GM12878 (cell line): ENCODE results near the gene PARD6B. TPM values are rescaled to one million over a fixed set of nuclear protein-coding genes. Genes with fewer than 3 reads are reported as not detected.
A peak's percentile ranks its signal among the peaks of the same experiment; 100 is the strongest.

Experiments
- ATAC-seq: fragments of 200-7000 bp; cut with Tn5 transposase; 3 replicates; pipeline ENCODE4 v1.9.1; 2020; ENCODE audit warnings: mild to moderate bottlenecking, moderate library complexity
- BruUV-seq: library from RNA; stranded (reverse); fragments of 400-500 nt; replicated peaks from 2 replicates; lab custom pipeline; 2021; lab: Mats Ljungman, UMichigan
- CTCF ChIA-PET: fragments of 300-600 bp; sonication (Branson Sonifier 250); formaldehyde crosslinking; extraction: SDS; loops from one replicate; lab custom pipeline; 2021; ENCODE audit warnings: inconsistent platforms; lab: Yijun Ruan, JAX
- POLR2A ChIA-PET: fragments of 350-600 bp; formaldehyde crosslinking; extraction: SDS; loops from one replicate; lab custom pipeline; 2021; ENCODE audit warnings: inconsistent platforms; lab: Charles Lee
- RAD21 ChIA-PET: fragments of 300-600 bp; sonication (Branson Sonifier 250); formaldehyde crosslinking; loops from one replicate; lab custom pipeline; 2023; ENCODE audit warnings: antibody characterized with exemption; ENCODE audit not compliant: unreplicated experiment; lab: Charles Lee
- SMC1A ChIA-PET: fragments of 300-600 bp; sonication (Branson Sonifier 250); formaldehyde crosslinking; loops from one replicate; lab custom pipeline; 2023; ENCODE audit not compliant: unreplicated experiment, uncharacterized antibody; lab: Charles Lee
- DNase-seq: peaks from one replicate; pipeline ENCODE4 v3.0.0-alpha.2; 2011; ENCODE audit warnings: low read depth, low spot score
- FAIRE-seq: peaks from 3 replicates; lab custom pipeline; 2011; peaks lifted over from hg19 to GRCh38; lab: Jason Lieb, UNC
- H2AFZ ChIP-seq: 2 replicates; pipeline ENCODE4 v1.6.0; 2011; ENCODE audit warnings: low read depth, low read length, control low read depth; ENCODE audit not compliant: control insufficient read depth
- H3K27ac ChIP-seq: 2 replicates; pipeline ENCODE4 v1.5.1; 2011; ENCODE audit warnings: control low read depth; ENCODE audit not compliant: control insufficient read depth, insufficient read depth
- H3K27me3 ChIP-seq, 2 experiments: replicated peaks in 1 of 2; 2 replicates each; pipeline versions ENCODE4 v1.6.0 to v1.6.1; 2011; ENCODE audit warnings: low read length in 1 of 2; ENCODE audit not compliant: control insufficient read depth in 2 of 2, insufficient read depth in 2 of 2
- H3K36me3 ChIP-seq, 2 experiments: 2 replicates each; pipeline ENCODE4 v1.5.1; 2011; ENCODE audit warnings: low read length in 1 of 2; ENCODE audit not compliant: control insufficient read depth in 2 of 2, insufficient read depth in 2 of 2
- H3K4me1 ChIP-seq: 2 replicates; pipeline ENCODE4 v1.6.1; 2011; ENCODE audit warnings: mild to moderate bottlenecking, low read length, moderate library complexity, mixed read lengths; ENCODE audit not compliant: control insufficient read depth, insufficient read depth
- H3K4me2 ChIP-seq: 2 replicates; pipeline ENCODE4 v1.6.0; 2011; ENCODE audit warnings: control low read depth; ENCODE audit not compliant: control insufficient read depth, insufficient read depth
- H3K4me3 ChIP-seq: fragments of 200-600 bp; sonication (generic); 2 replicates; pipeline ENCODE4 v1.5.1; 2016
- H3K79me2 ChIP-seq: 2 replicates; pipeline ENCODE4 v1.6.0; 2011; ENCODE audit warnings: low read length; ENCODE audit not compliant: control insufficient read depth, insufficient read depth
- H3K9ac ChIP-seq: 2 replicates; pipeline ENCODE4 v1.8.0; 2011; ENCODE audit warnings: low read length, control low read depth, mixed read lengths; ENCODE audit not compliant: control insufficient read depth, insufficient read depth
- H3K9me3 ChIP-seq: replicated peaks from 3 replicates; pipeline ENCODE4 v1.5.1; 2011; ENCODE audit warnings: mild to moderate bottlenecking, low read length; ENCODE audit not compliant: control insufficient read depth, insufficient read depth
- H4K20me1 ChIP-seq: 2 replicates; pipeline ENCODE4 v1.6.0; 2011; ENCODE audit not compliant: control insufficient read depth, insufficient read depth
- BHLHE40 ChIP-seq, 2 experiments: fragments of 450-650 bp in 1 of 2; IDR thresholded peaks; 2 replicates each; pipeline ENCODE4 v1.6.1; 2011 to 2017; ENCODE audit warnings: low read depth in 2 of 2, borderline replicate concordance in 1 of 2, improper control_type of control experiment in 1 of 2, low read length in 1 of 2, mild to moderate bottlenecking in 1 of 2
- BRCA1 ChIP-seq: IDR thresholded peaks from 2 replicates; pipeline ENCODE4 v1.6.1; 2011; ENCODE audit warnings: low read depth, low read length, improper control_type of control experiment
- ETV6 ChIP-seq, 2 experiments: fragments of 450-650 bp in 1 of 2; IDR thresholded peaks in 1 of 2; conservative IDR thresholded peaks in 1 of 2; 2 replicates each; pipeline ENCODE4 v1.6.1; 2014; ENCODE audit warnings: antibody characterized with exemption in 1 of 2, borderline replicate concordance in 1 of 2, low read depth in 1 of 2, mild to moderate bottlenecking in 1 of 2, moderate library complexity in 1 of 2
- HDGF ChIP-seq: fragments of 450-650 bp; IDR thresholded peaks from 2 replicates; pipeline ENCODE4 v1.6.1; 2016; ENCODE audit warnings: antibody characterized with exemption
- NFXL1 ChIP-seq: fragments of 450-650 bp; IDR thresholded peaks from 2 replicates; pipeline ENCODE4 v1.6.1; 2017; ENCODE audit warnings: antibody characterized with exemption, mild to moderate bottlenecking, borderline replicate concordance
- WGBS: methylation state at CpG from one replicate; pipeline ENCODE4 v1.1.6; 2016; ENCODE audit warnings: low lambda C conversion rate; ENCODE audit not compliant: insufficient replicate concordance, insufficient coverage; ENCODE audit errors: missing lambda C conversion rate; 5-methylcytosine and 5-hydroxymethylcytosine counted together
- in situ Hi-C: fragments of 300-500 bp; cut with MboI; formaldehyde crosslinking; loops from 9 replicates; pipeline ENCODE4 v1.14.3; 2018; ENCODE audit warnings: mixed read lengths
- intact Hi-C: fragments of 100-400 bp; cut with micrococcal nuclease; formaldehyde crosslinking; loops from one replicate; pipeline ENCODE4 v1.14.2; 2022; ENCODE audit not compliant: unreplicated experiment
- polyA plus RNA-seq, 11 experiments: library from polyadenylated mRNA; depleted of rRNA in 4 of 11; unstranded in 6 of 11; stranded (reverse) in 5 of 11; fragments of >200 nt; fragmentation: Nextera tagmentation in 4 of 11; fragmentation: Illumina TruSeq in 1 of 11; extraction: Ambion mirVana in 4 of 11; extraction: Trizol in 1 of 11; gene quantifications; 1 replicate in 1 of 11; 2 replicates in 10 of 11; pipeline versions ENCODE4 v1.2.1 to v1.2.3, GENCODE V29; 2011 to 2016; ENCODE audit warnings: inconsistent platforms in 2 of 11, missing spikeins in 2 of 11, low read depth in 1 of 11
- total RNA-seq, 4 experiments: library from RNA; depleted of rRNA in 3 of 4; stranded (reverse); fragments of >200 nt in 3 of 4; fragmentation: Illumina TruSeq in 1 of 4; extraction: Trizol in 1 of 4; gene quantifications; 2 replicates each; pipeline versions ENCODE4 v1.2.1 to v1.2.3, GENCODE V29; 2013 to 2021
- TF ChIP-seq, protein P1 (sequence below): fragments of 450-650 bp; IDR thresholded peaks from 2 replicates; pipeline ENCODE4 v1.6.1; 2016; ENCODE audit warnings: mild to moderate bottlenecking, moderate library complexity, borderline replicate concordance
- TF ChIP-seq, protein P2 (sequence below): fragments of 150-350 bp; IDR thresholded peaks from 2 replicates; pipeline ENCODE4 v1.6.1; 2016; ENCODE audit warnings: low read depth, low read length

PARD6B gene
- total and polyA plus RNA-seq, 10 of the 15 experiments (the other 5 are each of a cell fraction or from before 2014, with no cell fraction given): 0.57 to 4.7 (median 2.0) TPM

DNA sequence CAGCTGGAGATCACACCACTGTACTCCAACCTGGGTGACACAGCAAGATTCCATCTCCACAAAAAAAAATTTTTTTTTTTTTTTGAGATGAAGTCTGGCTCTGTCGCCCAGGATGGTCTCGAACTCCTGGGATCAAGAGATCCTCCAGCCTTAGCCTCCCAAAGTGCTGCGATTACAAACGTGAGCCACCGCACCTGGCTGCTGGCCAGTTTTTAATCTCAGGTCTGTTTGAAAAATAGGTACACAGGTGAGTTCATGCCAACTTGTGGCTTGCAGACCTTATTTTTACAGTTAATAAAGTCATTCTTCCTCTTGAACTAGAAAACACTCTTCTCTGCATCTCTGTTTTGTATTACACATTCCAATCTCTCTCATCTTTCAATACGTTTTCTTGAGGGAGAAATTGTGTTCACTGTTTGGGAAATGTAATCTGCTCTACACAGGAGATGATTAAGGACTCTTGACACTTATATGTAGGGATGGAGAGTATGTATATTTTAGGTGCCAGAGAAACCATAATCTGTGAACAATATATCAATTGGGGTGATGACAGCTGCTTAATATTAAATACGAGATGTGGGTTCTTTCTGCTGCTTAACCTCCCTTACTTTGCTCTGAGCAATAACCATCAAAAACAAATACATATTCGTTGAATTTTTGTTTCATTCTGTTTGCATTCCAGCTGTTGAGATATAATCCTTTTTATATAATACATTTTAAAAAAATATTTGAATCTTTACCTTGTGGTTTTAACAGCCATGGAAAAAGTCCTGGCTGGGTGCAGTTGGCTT lies 22.3 kb upstream of the PARD6B start:
- Histone ChIP-seq H3K4me1 (no peaks in the 10 kb centered on the region), H3K79me2 (no peaks in the 10 kb centered on the region), H3K27ac (no peak overlapping the region), H3K9me3 (no peaks in the 10 kb centered on the region), H3K36me3 (no peaks in the 10 kb centered on the region), H4K20me1 (no peaks in the 10 kb centered on the region), H3K4me3 (no peak overlapping the region), H3K4me2 (no peak overlapping the region), H3K9ac (no peak overlapping the region), H2AFZ (no peak overlapping the region), H3K27me3 (peaks cover 0 to 2% of the 10 kb centered on the region in 2 experiments; a peak in 3 of 4 replicates)
- 43% methylated on average over 8 of the region's 8 CpGs for WGBS
- POLR2A ChIA-PET: no interaction called here
- intact Hi-C loops: no loop called here
- TF ChIP-seq, protein P1, sequence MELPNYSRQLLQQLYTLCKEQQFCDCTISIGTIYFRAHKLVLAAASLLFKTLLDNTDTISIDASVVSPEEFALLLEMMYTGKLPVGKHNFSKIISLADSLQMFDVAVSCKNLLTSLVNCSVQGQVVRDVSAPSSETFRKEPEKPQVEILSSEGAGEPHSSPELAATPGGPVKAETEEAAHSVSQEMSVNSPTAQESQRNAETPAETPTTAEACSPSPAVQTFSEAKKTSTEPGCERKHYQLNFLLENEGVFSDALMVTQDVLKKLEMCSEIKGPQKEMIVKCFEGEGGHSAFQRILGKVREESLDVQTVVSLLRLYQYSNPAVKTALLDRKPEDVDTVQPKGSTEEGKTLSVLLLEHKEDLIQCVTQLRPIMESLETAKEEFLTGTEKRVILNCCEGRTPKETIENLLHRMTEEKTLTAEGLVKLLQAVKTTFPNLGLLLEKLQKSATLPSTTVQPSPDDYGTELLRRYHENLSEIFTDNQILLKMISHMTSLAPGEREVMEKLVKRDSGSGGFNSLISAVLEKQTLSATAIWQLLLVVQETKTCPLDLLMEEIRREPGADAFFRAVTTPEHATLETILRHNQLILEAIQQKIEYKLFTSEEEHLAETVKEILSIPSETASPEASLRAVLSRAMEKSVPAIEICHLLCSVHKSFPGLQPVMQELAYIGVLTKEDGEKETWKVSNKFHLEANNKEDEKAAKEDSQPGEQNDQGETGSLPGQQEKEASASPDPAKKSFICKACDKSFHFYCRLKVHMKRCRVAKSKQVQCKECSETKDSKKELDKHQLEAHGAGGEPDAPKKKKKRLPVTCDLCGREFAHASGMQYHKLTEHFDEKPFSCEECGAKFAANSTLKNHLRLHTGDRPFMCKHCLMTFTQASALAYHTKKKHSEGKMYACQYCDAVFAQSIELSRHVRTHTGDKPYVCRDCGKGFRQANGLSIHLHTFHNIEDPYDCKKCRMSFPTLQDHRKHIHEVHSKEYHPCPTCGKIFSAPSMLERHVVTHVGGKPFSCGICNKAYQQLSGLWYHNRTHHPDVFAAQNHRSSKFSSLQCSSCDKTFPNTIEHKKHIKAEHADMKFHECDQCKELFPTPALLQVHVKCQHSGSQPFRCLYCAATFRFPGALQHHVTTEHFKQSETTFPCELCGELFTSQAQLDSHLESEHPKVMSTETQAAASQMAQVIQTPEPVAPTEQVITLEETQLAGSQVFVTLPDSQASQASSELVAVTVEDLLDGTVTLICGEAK: no peak
- TF ChIP-seq BHLHE40 (IDR thresholded peaks at IDR 0.05; ENCODE audit: borderline replicate concordance in 1 of 2, low read depth in 2 of 2, low read length in 1 of 2) (no peak), ETV6 (conservative IDR thresholded peaks at IDR 0.05 in 1 of 2, IDR thresholded peaks at IDR 0.05 in 1 of 2; ENCODE audit: borderline replicate concordance in 1 of 2, low read depth in 1 of 2) (peak in 1 of 2 experiments; percentile 30; a peak in 1 of 4 replicates), NFXL1 (peak; percentile 80; the same call in 1 of the 2 replicates), HDGF (no peak), BRCA1 (no peak)
- TF ChIP-seq, protein P2, sequence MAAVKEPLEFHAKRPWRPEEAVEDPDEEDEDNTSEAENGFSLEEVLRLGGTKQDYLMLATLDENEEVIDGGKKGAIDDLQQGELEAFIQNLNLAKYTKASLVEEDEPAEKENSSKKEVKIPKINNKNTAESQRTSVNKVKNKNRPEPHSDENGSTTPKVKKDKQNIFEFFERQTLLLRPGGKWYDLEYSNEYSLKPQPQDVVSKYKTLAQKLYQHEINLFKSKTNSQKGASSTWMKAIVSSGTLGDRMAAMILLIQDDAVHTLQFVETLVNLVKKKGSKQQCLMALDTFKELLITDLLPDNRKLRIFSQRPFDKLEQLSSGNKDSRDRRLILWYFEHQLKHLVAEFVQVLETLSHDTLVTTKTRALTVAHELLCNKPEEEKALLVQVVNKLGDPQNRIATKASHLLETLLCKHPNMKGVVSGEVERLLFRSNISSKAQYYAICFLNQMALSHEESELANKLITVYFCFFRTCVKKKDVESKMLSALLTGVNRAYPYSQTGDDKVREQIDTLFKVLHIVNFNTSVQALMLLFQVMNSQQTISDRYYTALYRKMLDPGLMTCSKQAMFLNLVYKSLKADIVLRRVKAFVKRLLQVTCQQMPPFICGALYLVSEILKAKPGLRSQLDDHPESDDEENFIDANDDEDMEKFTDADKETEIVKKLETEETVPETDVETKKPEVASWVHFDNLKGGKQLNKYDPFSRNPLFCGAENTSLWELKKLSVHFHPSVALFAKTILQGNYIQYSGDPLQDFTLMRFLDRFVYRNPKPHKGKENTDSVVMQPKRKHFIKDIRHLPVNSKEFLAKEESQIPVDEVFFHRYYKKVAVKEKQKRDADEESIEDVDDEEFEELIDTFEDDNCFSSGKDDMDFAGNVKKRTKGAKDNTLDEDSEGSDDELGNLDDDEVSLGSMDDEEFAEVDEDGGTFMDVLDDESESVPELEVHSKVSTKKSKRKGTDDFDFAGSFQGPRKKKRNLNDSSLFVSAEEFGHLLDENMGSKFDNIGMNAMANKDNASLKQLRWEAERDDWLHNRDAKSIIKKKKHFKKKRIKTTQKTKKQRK: no peak
- RAD21 ChIA-PET: no interaction called here
- in situ Hi-C loops: no loop called here
- SMC1A ChIA-PET: no interaction called here
- CTCF ChIA-PET: no interaction called here
- DNase-seq: no peak
- no peak for FAIRE-seq
- BruUV-seq: no TSS peak
- ATAC-seq: no peak
